HG03439 (cell line): ENCODE data around the gene TEX13D.

Source experiments
- ATAC-seq: cut with Tn5 transposase; IDR thresholded peaks from one replicate; pipeline ENCODE4 v1.9.1; 2021; ENCODE audit warnings: mild to moderate bottlenecking, moderate library complexity; ENCODE audit not compliant: unreplicated experiment

TEX13D gene

GRCh38 chrX:124347242-124347641 is 14.8 kb downstream of the TEX13D start:
- no peak for ATAC-seq

- ATAC-seq, result no peak
Observed at GRCh38 chrX:124348182-124348581, 15.7 kb downstream of the TEX13D start.

- no peak for ATAC-seq
Observed at GRCh38 chrX:124348885-124349453, 16.5 kb downstream of the TEX13D start.

GRCh38 chrX:124354648-124355047 is 22.2 kb downstream of the TEX13D start:
- no peak for ATAC-seq

- ATAC-seq, result peak; percentile 58
Observed at GRCh38 chrX:124358800-124359383, 26.4 kb downstream of the TEX13D start.

- no peak for ATAC-seq
Observed at GRCh38 chrX:124362072-124362471, 29.6 kb downstream of the TEX13D start.

- ATAC-seq, result no peak
Observed at GRCh38 chrX:124362761-124363160, 30.3 kb downstream of the TEX13D start.

GRCh38 chrX:124369722-124370121 is 37.3 kb downstream of the TEX13D start:
- ATAC-seq, result no peak

GRCh38 chrX:124373348-124373747 is 40.9 kb downstream of the TEX13D start:
- no peak for ATAC-seq

GRCh38 chrX:124378643-124379042 is 46.2 kb downstream of the TEX13D start:
- no peak for ATAC-seq

- no peak for ATAC-seq
Observed at GRCh38 chrX:124383354-124383753, 50.9 kb downstream of the TEX13D start.

- no peak for ATAC-seq
Observed at GRCh38 chrX:124386401-124386800, 53.9 kb downstream of the TEX13D start.
